ENCODE results near the gene RAB14. TPM values are rescaled to one million over a fixed set of nuclear protein-coding genes. Genes with fewer than 3 reads are reported as not detected.

RAB14 gene
- total and polyA plus RNA-seq, 10 of the 15 experiments (the other 5 are each of a cell fraction or from before 2014, with no cell fraction given): 16.7 to 59.9 (median 25.4) TPM

GRCh38 chr9:121154782-121155181 is 46.9 kb downstream of the RAB14 start:
- Histone ChIP-seq H3K4me1 (ENCODE audit: control insufficient read depth, insufficient read depth, low read length) (peaks cover 13% of the 10 kb centered on the region), H4K20me1 (ENCODE audit: control insufficient read depth, insufficient read depth) (no peaks in the 10 kb centered on the region), H3K9ac (ENCODE audit: control insufficient read depth, insufficient read depth, low read length) (no peak overlapping the region), H3K27me3 (replicated peaks in 1 of 2; ENCODE audit: control insufficient read depth in 2 of 2, insufficient read depth in 2 of 2, low read length in 1 of 2) (no peaks in the 10 kb centered on the region), H3K79me2 (ENCODE audit: control insufficient read depth, insufficient read depth, low read length) (no peaks in the 10 kb centered on the region), H3K4me2 (ENCODE audit: control insufficient read depth, insufficient read depth) (no peak overlapping the region), H3K9me3 (replicated peaks; ENCODE audit: control insufficient read depth, insufficient read depth, low read length) (no peaks in the 10 kb centered on the region), H2AFZ (ENCODE audit: control insufficient read depth, low read depth, low read length) (no peak overlapping the region), H3K27ac (ENCODE audit: control insufficient read depth, insufficient read depth) (no peak overlapping the region), H3K4me3 (no peak overlapping the region), H3K36me3 (ENCODE audit: control insufficient read depth in 2 of 2, insufficient read depth in 2 of 2, low read length in 1 of 2) (peaks cover 9 to 41% of the 10 kb centered on the region in 2 experiments)
- TF ChIP-seq NBN (IDR thresholded peaks at IDR 0.05) (no peak), MLLT1 (IDR thresholded peaks at IDR 0.05) (0 out of 2 replicates have a peak, but pooled peaks have one; percentile 39), RUNX3 (IDR thresholded peaks at IDR 0.05; ENCODE audit: low read length) (peak; percentile 65), GABPA (IDR thresholded peaks at IDR 0.05; ENCODE audit: low read depth) (no peak)
- RAD21 ChIA-PET (ENCODE audit: unreplicated experiment): interaction anchor here (1.9 kb wide), 1 partner anchor 45 kb away, joined by 4 read pairs; no protein-coding TSS in a partner anchor
- WGBS (ENCODE audit: insufficient coverage, insufficient replicate concordance, low lambda C conversion rate, missing lambda C conversion rate): 84% methylated on average over 6 of the region's 6 CpGs
- no peak for DNase-seq (ENCODE audit: low read depth, low spot score)
- SMC1A ChIA-PET (ENCODE audit: uncharacterized antibody, unreplicated experiment): interaction anchor here (1.1 to 2.6 kb wide), 6 partner anchors 11 to 79 kb away, joined by 3 to 19 read pairs (median 4); no protein-coding TSS in a partner anchor
- FAIRE-seq: peak; percentile 41
- no TSS peak for BruUV-seq (replicated peaks)
- in situ Hi-C loops (cut with MboI): no loop called here
- CTCF ChIA-PET: interaction anchor here (1.3 kb wide), 1 partner anchor 33 kb away, joined by 5 read pairs; no protein-coding TSS in a partner anchor
- peak; percentile 47 for ATAC-seq
- intact Hi-C loops (cut with micrococcal nuclease; ENCODE audit: unreplicated experiment): loop anchor here (5.0 to 10.0 kb wide), 2 partner anchors 32 to 170 kb away; no protein-coding TSS in a partner anchor
- POLR2A ChIA-PET: interaction anchor here (0.6 to 1.4 kb wide), 3 partner anchors 32 to 218 kb away, joined by 3 read pairs; no protein-coding TSS in a partner anchor

- in situ Hi-C loops (cut with MboI) (no loop called here), intact Hi-C loops (cut with micrococcal nuclease; ENCODE audit: unreplicated experiment) (loop anchor here (10.0 kb wide), 1 partner anchor 169 kb away; no protein-coding TSS in a partner anchor)
- Histone ChIP-seq H3K27ac (ENCODE audit: control insufficient read depth, insufficient read depth) (no peak overlapping the region), H3K4me1 (ENCODE audit: control insufficient read depth, insufficient read depth, low read length) (peaks cover 11% of the 10 kb centered on the region), H3K36me3 (ENCODE audit: control insufficient read depth in 2 of 2, insufficient read depth in 2 of 2, low read length in 1 of 2) (peaks cover 11 to 39% of the 10 kb centered on the region in 2 experiments), H3K9ac (ENCODE audit: control insufficient read depth, insufficient read depth, low read length) (no peak overlapping the region), H3K27me3 (replicated peaks in 1 of 2; ENCODE audit: control insufficient read depth in 2 of 2, insufficient read depth in 2 of 2, low read length in 1 of 2) (no peaks in the 10 kb centered on the region), H3K79me2 (ENCODE audit: control insufficient read depth, insufficient read depth, low read length) (no peaks in the 10 kb centered on the region), H4K20me1 (ENCODE audit: control insufficient read depth, insufficient read depth) (no peaks in the 10 kb centered on the region), H3K9me3 (replicated peaks; ENCODE audit: control insufficient read depth, insufficient read depth, low read length) (no peaks in the 10 kb centered on the region), H2AFZ (ENCODE audit: control insufficient read depth, low read depth, low read length) (no peak overlapping the region), H3K4me2 (ENCODE audit: control insufficient read depth, insufficient read depth) (no peak overlapping the region), H3K4me3 (no peak overlapping the region)
- ATAC-seq (no peak), FAIRE-seq (no peak), DNase-seq (ENCODE audit: low read depth, low spot score) (no peak)
- no TSS peak for BruUV-seq (replicated peaks)
- ChIA-PET POLR2A (no interaction called here), CTCF (interaction anchor here (2.2 kb wide), 1 partner anchor 172 kb away, joined by 4 read pairs; no protein-coding TSS in a partner anchor), SMC1A (ENCODE audit: uncharacterized antibody, unreplicated experiment) (interaction anchor here (1.4 kb wide), 1 partner anchor 9 kb away, joined by 3 read pairs; no protein-coding TSS in a partner anchor), RAD21 (ENCODE audit: unreplicated experiment) (no interaction called here)
- 87% methylated on average over 1 of the region's 1 CpG for WGBS (ENCODE audit: insufficient coverage, insufficient replicate concordance, low lambda C conversion rate, missing lambda C conversion rate)
- TF ChIP-seq CBFB (IDR thresholded peaks at IDR 0.05; ENCODE audit: low read depth) (no peak), STAT1 (conservative IDR thresholded peaks at IDR 0.05) (no peak), BCL3 (IDR thresholded peaks at IDR 0.05; ENCODE audit: borderline replicate concordance, insufficient read depth, low read depth, low read length, poor library complexity, severe bottlenecking) (no peak), ZNF24 (IDR thresholded peaks at IDR 0.05) (no peak), HDAC6 (IDR thresholded peaks at IDR 0.05; ENCODE audit: unreplicated experiment) (no peak), PKNOX1 (IDR thresholded peaks at IDR 0.05) (no peak), NFYB (IDR thresholded peaks at IDR 0.05; ENCODE audit: insufficient read depth, low read depth, low read length) (no peak)
Measured at GRCh38 chr9:121153642-121154041, 48.0 kb downstream of the RAB14 start.
